IPS DF 6.9 (cell line): ENCODE data around the gene MYO1A.

Source experiments
- DNase-seq: peaks from one replicate; pipeline ENCODE4 v3.0.0-alpha.2; 2013; ENCODE audit warnings: low read depth, low spot score
- H3K27ac ChIP-seq: one replicate; pipeline ENCODE4 v1.5.1; 2013; ENCODE audit warnings: low read length, control low read depth
- H3K27me3 ChIP-seq: 2 replicates; pipeline ENCODE4 v1.6.1; 2013; ENCODE audit warnings: mild to moderate bottlenecking, low read length; ENCODE audit not compliant: control insufficient read depth, insufficient read depth
- H3K36me3 ChIP-seq: 2 replicates; pipeline ENCODE4 v1.6.1; 2013; ENCODE audit warnings: low read length; ENCODE audit not compliant: control insufficient read depth, insufficient read depth
- H3K4me1 ChIP-seq: 2 replicates; pipeline ENCODE4 v1.6.1; 2013; ENCODE audit warnings: low read length; ENCODE audit not compliant: control insufficient read depth, insufficient read depth
- H3K4me3 ChIP-seq: 2 replicates; pipeline ENCODE4 v1.5.1; 2013; ENCODE audit warnings: mild to moderate bottlenecking, low read length
- H3K9me3 ChIP-seq: 2 replicates; pipeline ENCODE4 v1.6.1; 2013; ENCODE audit warnings: low read length, inconsistent platforms; ENCODE audit not compliant: control insufficient read depth, insufficient read depth
- WGBS: extraction: QIAGEN DNeasy Blood & Tissue Kit; methylation state at CpG from one replicate; pipeline ENCODE4 v1.1.7; 2013; ENCODE audit warnings: mixed read lengths, missing lambda C conversion rate; ENCODE audit not compliant: insufficient read length, insufficient coverage; 5-methylcytosine and 5-hydroxymethylcytosine counted together

MYO1A gene

DNA sequence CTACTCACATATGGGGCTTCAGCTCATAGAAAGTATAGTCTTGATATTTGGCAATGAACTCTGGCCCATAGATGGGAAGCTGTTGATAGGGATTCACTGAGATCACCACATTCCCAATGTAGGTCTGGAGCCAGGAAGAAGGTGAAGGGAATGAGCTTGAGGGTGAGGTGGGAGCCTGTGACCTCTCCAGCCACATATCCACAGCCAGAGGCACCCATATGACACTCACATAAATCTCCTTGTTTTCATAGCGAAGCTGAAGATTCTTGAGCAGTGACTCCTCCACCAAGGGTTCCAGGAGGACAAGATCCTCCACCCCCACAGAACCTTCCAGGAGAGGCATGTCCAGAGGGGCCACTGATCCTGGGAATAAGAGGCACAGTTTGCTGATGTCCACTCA is 1.9 kb downstream of the MYO1A start:
- WGBS = no CpG with 5 or more reads among the region's 1 CpG
- no peaks in the 10 kb centered on the region for H3K9me3 ChIP-seq
- no peak overlapping the region for H3K4me3 ChIP-seq
- H3K27me3 ChIP-seq = no peaks in the 10 kb centered on the region
- no peak for DNase-seq
- H3K27ac ChIP-seq = no peak overlapping the region
- H3K36me3 ChIP-seq = no peaks in the 10 kb centered on the region
- H3K4me1 ChIP-seq = peaks cover 1% of the 10 kb centered on the region; the same call in 1 of the 2 replicates

DNA sequence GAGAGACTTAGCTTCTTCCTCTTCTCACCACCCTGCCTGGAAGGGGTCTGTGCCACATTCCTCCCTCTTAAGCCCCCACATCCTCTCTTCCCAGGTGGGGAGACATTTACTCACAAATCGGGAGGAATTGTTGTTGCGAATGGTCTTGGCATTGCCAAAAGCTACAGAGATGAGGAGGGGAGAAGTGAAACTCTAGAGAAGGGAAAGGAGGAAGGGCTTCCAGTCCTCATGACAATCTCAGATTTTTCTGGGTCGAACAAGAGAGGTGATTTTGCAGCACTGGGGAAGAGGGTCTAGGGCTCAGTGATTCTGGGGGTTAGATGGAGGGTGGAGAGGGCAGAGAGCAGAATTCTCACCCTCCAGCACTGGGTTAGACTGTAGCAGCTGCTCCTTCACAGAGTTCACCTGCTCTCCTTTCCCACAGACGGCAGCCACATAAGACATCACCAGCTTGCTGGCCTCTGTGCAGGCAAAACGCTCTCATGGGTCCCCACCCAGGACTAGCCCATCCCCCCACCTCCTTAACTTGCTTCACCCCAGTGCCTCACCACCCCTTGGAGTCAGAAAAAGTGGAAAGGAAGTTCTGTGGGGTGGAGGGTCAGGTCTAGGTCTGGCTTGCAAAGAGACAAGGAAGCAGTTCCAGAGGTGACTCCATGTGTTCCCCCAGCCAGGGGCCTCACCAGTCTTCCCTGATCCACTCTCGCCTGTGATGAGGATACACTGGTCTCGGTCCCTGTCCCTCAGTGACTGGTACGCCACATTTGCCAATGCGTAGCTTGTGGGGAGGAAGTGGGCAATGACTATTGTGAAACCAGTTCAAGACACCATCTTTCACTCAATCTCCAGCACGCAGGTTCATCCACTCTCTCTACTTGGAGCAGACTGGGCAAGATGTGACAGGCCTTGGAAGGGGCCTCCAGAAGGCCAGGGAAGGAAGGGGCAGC is 2.7 kb downstream of the MYO1A start:
- WGBS = no CpG with 5 or more reads among the region's 10 CpGs
- no peaks in the 10 kb centered on the region for H3K9me3 ChIP-seq
- DNase-seq = no peak
- no peaks in the 10 kb centered on the region for H3K27me3 ChIP-seq
- no peaks in the 10 kb centered on the region for H3K36me3 ChIP-seq
- H3K4me1 ChIP-seq = peaks cover 1% of the 10 kb centered on the region; the same call in 1 of the 2 replicates
- no peak overlapping the region for H3K27ac ChIP-seq
- H3K4me3 ChIP-seq = no peak overlapping the region

DNA sequence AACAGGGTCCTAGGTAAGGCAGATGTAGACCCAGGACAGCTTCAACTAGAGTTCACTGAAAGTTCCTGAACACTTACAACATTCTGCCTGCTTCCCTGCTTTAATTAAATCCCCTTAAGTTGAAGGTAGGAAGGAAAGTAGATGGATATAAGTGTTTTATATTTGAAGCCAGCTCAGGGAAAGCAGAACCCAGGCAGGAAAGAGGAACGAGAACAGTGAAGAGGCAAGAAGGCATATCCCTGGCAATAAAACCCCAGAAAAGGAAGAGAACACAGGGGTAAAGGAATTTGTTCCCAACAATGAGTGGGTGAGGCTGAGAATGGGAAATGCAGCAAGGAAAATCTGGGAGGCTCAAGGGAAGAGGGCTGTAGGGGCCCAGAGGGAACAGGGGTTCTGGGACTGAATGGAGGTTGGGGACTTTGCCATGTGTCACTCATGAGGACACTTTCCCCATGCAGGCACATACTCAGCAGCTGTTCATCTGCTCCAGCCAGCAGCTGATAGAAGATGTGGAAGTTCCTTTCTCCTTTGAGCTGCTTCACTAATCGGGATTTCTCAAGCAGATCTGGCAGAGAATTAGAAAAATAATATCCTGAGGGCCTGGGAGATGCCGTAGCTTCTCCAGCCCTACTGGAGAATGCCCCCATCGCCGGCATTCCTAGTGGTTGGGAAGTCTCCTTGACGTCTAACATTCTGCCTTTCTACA is 3.7 kb downstream of the MYO1A start:
- H3K27ac ChIP-seq = no peak overlapping the region
- WGBS = no CpG with 5 or more reads among the region's 6 CpGs
- H3K36me3 ChIP-seq = no peaks in the 10 kb centered on the region
- H3K4me3 ChIP-seq = no peak overlapping the region
- no peak for DNase-seq
- H3K27me3 ChIP-seq = no peaks in the 10 kb centered on the region
- H3K9me3 ChIP-seq = no peaks in the 10 kb centered on the region
- peaks cover 1% of the 10 kb centered on the region; the same call in 1 of the 2 replicates for H3K4me1 ChIP-seq

DNA sequence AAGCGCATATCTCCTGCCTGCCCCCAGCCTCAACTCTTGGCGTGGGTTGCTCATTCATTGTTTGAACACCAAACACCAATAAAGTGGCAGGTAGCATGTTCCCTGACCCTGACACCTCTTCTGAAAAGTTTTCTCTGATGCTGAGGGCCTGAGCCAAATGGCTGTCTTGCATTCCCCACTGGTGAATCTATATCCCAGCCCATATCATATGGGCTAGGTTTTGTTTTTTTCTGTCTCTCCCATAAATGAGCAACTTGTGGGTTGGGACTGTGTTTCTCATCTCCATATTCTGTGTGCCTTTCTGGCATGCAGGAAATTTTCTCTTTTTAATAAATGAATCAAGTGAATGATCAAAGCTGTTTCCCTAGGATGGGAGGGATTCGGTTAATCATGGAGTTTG is 5.0 kb downstream of the MYO1A start:
- WGBS = no CpG with 5 or more reads among the region's 3 CpGs
- no peaks in the 10 kb centered on the region for H3K9me3 ChIP-seq
- H3K27me3 ChIP-seq = no peaks in the 10 kb centered on the region
- H3K4me1 ChIP-seq = peaks cover 1% of the 10 kb centered on the region; the same call in 1 of the 2 replicates
- H3K4me3 ChIP-seq = no peak overlapping the region
- no peak for DNase-seq
- no peaks in the 10 kb centered on the region for H3K36me3 ChIP-seq
- no peak overlapping the region for H3K27ac ChIP-seq

DNA sequence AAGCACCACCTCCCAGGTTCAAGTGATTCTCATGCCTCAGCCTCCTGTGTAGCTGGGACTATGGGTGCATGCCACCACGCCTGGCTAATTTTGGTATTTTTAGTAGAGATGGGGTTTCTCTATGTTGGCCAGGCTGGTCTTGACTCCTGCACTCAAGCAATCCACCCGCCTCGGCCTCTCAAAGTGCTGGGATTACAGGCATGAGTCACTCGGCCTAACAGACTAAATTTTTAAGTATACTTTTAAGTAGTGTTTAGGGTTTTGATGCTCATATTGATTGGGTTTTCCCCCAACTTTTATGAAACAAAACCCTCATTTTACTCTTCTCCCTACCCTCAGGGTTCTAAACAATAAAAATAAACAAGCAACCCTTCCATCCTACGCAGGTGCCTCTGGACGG is 5.5 kb downstream of the MYO1A start:
- no peak overlapping the region for H3K4me3 ChIP-seq
- H3K36me3 ChIP-seq = no peaks in the 10 kb centered on the region
- H3K4me1 ChIP-seq = peaks cover 1% of the 10 kb centered on the region; the same call in 1 of the 2 replicates
- H3K9me3 ChIP-seq = no peaks in the 10 kb centered on the region
- DNase-seq = no peak
- H3K27me3 ChIP-seq = no peaks in the 10 kb centered on the region
- no CpG with 5 or more reads among the region's 6 CpGs for WGBS
- no peak overlapping the region for H3K27ac ChIP-seq

DNA sequence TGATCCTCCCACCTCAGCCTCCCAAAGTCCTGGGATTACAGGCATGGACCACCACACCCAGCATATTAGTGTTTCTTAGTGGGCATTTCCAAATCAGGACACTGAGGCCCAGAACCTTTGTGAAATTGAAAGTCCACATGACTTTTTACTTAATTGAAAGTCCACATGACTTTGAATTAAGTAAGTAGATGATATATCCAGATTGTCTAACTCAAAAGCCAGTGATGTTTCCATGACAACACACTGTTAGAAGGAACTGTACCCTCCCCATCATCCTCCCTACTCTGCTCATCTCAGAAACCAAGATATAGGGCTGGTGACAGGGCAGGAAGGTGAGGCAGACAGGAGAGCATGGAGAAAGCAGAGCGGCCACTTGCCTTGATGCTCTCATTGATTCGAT is 7.2 kb downstream of the MYO1A start:
- Histone ChIP-seq H3K4me3 (no peak overlapping the region), H3K27me3 (no peaks in the 10 kb centered on the region), H3K36me3 (no peaks in the 10 kb centered on the region), H3K9me3 (no peaks in the 10 kb centered on the region), H3K27ac (no peak overlapping the region), H3K4me1 (no peaks in the 10 kb centered on the region)
- WGBS = no CpG with 5 or more reads among the region's 2 CpGs
- DNase-seq = no peak

DNA sequence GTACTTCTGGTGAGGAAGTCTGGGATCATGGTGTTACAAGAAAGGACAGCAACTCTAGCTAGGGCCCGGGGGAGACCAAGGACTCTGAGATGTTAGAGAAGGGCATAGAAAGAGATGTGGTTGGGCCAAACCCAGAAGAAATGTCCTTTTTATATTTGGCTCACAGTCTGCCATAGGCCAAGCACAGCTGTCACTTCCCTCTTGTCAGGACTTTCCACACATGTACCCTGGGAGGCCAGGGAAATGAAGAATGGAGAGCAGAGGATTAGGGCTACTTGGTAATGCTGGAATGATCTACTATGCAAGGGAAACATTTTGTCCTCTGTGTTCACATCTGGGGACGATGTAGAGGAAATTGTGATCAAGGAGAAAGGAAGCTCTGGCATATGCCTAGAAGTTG is 9.2 kb downstream of the MYO1A start:
- WGBS = no CpG with 5 or more reads among the region's 2 CpGs
- no peak overlapping the region for H3K4me3 ChIP-seq
- no peak for DNase-seq
- no peaks in the 10 kb centered on the region for H3K9me3 ChIP-seq
- no peaks in the 10 kb centered on the region for H3K4me1 ChIP-seq
- no peaks in the 10 kb centered on the region for H3K36me3 ChIP-seq
- H3K27ac ChIP-seq = no peak overlapping the region
- no peaks in the 10 kb centered on the region for H3K27me3 ChIP-seq

DNA sequence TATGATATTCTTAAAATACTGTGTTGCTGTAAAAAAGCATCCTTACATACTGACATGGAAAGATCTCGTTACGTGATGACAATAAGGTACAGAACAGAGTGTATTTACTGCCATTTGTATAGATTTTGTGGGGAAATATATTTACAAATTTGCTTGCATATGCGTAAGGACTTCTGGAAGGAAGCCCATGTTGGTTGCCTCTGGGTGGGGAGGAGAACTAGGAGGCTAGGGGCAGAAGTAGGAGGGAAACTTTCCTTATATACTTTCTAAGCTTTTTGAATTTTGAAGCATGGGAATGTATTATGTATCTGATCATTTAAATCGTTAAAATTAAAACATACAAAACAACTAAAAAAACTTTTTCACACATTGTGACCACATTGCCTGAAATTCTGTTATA is 9.7 kb downstream of the MYO1A start:
- H3K36me3 ChIP-seq = no peaks in the 10 kb centered on the region
- no peaks in the 10 kb centered on the region for H3K27me3 ChIP-seq

DNA sequence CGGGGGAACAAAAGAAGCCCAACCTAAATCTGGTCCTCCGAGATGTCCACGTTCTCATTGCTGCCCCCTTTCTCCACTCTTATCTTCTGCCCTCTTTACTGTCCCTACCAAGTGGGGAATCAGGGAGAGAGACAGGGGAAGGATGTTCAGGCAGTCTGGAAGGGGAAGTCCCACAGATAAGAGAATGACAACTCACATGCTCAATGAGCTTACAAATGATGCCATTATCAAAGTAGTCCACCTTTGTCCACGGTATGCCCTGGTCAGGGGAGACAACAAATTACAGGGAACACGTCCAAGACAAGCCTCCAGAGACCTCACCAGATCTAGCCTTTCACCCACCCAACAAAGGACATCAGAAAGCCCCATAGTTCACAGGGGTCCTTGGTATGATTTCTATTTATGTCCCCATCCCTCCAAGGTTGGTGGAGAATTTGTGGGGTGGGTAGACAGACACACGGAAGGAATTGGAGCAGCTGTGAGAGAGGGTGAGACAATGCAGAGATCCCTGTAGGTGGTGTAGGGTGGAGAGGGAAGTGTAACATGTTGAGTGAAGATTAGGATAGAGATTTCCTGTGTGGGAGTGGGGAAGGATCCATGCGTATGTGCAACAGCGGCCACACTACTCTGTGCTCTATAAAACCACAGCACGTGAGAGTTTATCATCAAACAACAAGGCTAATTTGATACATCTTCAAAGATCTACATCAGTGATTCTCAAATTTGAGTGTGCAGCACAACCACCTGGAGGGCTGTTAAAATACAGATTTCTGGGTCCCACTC is 10.7 kb downstream of the MYO1A start:
- Histone ChIP-seq H3K27me3 (no peaks in the 10 kb centered on the region), H3K27ac (no peak overlapping the region), H3K36me3 (no peaks in the 10 kb centered on the region), H3K4me3 (no peak overlapping the region), H3K4me1 (no peaks in the 10 kb centered on the region), H3K9me3 (no peaks in the 10 kb centered on the region)
- no CpG with 5 or more reads among the region's 9 CpGs for WGBS
- no peak for DNase-seq

More for the DNA sequence above, 9.7 kb downstream of the MYO1A start:
- no peak for DNase-seq
- Histone ChIP-seq H3K9me3 (no peaks in the 10 kb centered on the region), H3K4me1 (no peaks in the 10 kb centered on the region), H3K4me3 (no peak overlapping the region), H3K27ac (no peak overlapping the region)
- WGBS = 100% methylated on average over 1 of the region's 4 CpGs

DNA sequence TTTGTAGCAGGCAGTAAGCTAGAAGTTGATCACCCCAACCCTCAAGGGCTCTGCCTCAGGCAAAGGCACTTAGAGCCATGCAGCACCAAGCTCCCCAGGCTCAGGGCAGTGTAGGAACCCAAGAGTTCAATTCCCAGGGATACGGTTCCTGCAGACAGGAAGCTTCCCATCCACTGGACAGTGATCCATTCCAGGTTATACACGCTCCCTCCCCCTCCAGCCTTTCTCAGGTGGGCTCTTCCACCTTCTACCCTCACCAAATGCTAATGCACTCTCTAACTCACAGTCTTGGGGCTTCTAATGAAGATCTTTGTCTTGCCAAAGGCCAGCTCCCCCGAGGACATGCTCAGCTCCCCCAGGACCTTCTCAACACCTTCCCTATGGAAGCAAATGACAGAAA is 12.7 kb downstream of the MYO1A start:
- WGBS = no CpG with 5 or more reads among the region's 3 CpGs

More for the DNA sequence above, 12.7 kb downstream of the MYO1A start:
- Histone ChIP-seq H3K27ac (no peak overlapping the region), H3K27me3 (no peaks in the 10 kb centered on the region), H3K4me3 (no peak overlapping the region), H3K9me3 (no peaks in the 10 kb centered on the region), H3K36me3 (no peaks in the 10 kb centered on the region), H3K4me1 (no peaks in the 10 kb centered on the region)
- no peak for DNase-seq
